KG1 (cell line): ENCODE data around the gene ELMO3.

Experiments used
- DNase-seq: peaks from one replicate; lab custom pipeline; 2025; lab: John Stamatoyannopoulos, UW

ELMO3 gene

GRCh38 chr16:67163999-67164558, 34.9 kb upstream of the ELMO3 start:
- DNase-seq, result no peak

GRCh38 chr16:67164599-67165061, 34.3 kb upstream of the ELMO3 start, which contains the start of gene HSF4:
Gene HSF4, plus strand, starts transcription at chr16:67164745. Its CDS starts 67 bp downstream, at chr16:67164812.
- no peak for DNase-seq

DNA sequence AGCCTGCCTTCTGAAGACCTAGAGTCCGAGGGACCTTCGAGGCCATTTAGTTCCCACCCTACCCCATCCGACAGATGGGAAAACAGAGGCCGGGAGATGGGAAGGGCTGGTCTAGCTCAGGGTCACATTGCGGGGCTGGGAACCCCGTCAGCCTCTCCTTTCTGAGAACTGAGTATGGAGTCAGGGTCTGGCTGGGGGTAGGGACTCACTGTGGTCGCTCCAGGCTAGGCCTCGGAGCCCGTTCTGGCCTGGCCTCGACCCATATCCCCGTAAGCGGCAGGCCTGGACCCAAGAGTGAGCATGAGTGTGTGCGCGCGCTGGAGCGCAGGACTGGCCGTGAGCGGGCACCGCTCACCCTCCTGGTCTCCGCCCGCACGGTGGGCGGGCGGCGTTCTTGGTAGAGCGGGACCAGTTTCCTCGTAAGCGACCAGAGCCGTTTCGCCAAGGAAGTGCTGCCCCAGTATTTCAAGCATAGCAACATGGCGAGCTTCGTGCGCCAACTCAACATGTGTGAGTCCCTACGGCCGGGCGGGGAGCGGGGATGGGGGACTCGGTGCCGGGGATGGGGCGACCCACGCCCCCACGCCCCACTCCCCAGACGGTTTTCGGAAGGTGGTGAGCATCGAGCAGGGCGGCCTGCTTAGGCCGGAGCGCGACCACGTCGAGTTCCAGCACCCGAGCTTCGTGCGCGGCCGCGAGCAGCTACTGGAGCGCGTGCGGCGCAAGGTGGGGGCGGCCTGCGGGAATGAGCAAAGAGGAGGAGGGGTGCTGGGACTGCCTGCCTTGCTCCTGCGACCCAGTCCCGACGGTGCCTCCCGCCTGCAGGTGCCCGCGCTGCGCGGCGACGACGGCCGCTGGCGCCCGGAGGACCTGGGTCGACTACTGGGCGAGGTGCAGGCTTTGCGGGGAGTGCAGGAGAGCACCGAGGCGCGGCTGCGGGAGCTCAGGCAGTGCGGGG, 33.5 kb upstream of the ELMO3 start:
- no peak for DNase-seq

DNA sequence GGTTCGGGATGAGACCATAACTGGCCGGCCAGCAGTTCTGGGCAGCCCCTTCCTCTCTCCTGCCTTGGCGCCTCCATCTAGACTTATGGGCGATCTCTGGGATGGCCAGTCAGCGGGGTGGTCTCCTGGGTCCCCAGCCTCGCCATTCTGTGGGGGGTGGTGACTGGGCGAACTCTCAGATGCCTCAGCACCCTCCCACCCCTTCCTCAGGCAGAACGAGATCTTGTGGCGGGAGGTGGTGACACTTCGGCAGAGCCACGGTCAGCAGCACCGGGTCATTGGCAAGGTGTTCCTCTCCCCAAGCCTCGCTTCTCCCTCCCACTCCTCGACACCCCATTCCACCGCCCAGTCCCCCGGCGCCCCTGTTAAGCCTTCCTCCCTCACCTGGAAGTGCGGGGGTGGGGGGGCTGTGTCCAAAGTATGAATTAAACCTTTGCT, 32.8 kb upstream of the ELMO3 start:
- no peak for DNase-seq

DNA sequence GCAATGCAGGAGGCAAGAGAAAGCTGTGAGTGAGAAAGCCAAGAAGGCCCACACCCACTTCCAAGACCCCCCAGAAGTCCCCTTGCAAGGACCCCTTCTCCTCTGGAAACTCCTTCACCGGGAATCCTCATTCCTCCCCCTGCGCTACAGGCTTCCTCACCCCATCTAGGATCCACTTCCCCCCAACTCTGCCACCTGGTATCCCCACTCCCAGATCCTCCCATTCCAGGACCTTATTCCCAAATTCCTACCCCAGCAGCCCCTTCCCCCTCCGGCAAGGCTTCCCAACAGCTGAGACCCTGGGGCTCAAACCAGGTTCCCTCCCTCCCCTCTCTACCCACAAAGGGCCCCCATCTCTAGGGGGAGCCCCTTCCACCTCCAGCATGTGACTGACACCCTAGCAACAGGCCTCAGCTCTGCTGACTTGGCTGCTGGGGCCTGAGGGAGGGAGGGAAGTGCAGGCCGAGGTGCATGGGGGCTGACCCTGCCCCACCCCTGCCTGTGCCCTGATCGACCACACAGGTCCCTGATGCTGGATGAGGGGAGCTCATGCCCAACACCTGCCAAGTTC, 32.2 kb upstream of the ELMO3 start:
- no peak for DNase-seq

DNA sequence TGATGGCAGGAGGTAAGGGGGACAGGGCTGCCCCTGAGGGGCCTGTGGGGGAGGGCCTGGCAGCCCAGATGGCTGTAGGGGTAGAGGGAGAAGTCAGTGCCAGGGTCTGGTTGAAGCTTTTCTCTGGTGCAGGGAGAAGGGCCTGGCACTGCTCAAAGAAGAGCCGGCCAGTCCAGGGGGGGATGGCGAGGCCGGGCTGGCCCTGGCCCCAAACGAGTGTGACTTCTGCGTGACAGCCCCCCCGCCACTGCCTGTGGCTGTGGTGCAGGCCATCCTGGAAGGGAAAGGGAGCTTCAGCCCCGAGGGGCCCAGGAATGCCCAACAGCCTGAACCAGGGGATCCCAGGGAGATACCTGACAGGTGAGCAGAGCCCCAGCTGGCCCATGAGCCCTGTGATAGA, 31.3 kb upstream of the ELMO3 start:
- no peak for DNase-seq

DNA sequence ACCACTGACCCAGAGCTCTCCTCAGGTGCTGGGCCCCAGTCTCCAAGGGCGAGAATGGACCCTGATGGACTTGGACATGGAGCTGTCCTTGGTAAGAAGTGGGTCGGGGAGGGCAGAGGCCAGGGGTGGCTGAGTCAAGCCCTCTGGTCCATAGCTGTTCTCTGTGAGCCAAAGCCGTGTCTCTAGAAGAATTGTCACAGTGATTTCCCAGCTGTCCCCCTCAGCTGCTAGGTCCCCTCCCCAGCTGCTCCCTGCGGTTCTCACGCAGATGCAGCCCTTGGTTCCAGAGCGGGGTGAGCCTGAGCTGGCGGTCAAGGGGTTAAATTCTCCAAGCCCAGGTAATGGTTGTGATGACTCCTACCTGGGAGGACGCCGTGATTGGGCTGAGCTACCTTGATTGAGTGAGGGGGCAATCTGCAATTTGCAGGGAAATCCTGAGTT, 29.9 kb upstream of the ELMO3 start:
- DNase-seq, result no peak

DNA sequence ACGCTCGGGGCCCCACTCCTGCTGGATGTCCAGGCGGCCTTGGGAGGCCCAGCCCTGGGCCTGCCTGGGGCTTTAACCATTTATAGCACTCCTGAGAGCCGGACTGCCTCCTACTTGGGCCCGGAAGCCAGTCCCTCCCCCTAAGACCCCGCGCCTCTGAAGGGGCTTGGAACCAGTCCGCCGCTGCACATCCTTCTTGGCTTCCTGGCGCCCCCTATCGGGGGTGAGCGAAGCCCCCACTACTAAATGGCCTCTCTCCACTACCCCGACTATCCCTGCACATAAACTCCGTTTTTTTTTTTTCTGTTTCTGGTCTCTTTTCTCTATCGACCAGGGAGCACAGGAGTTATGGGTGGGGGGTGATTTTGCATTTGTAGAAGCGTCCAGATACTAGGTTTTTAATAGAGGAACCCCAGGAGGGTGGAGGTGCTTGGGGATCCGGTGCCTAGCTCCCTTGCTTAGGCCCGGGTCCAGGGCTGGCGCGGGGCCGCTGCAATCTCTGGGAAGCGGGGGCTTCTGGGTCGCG, 29.2 kb upstream of the ELMO3 start:
- DNase-seq, result no peak

GRCh38 chr16:67170168-67170948, 28.6 kb upstream of the ELMO3 start, which contains the start of gene NOL3:
Gene NOL3, plus strand, starts transcription at chr16:67170538.
- no peak for DNase-seq

DNA sequence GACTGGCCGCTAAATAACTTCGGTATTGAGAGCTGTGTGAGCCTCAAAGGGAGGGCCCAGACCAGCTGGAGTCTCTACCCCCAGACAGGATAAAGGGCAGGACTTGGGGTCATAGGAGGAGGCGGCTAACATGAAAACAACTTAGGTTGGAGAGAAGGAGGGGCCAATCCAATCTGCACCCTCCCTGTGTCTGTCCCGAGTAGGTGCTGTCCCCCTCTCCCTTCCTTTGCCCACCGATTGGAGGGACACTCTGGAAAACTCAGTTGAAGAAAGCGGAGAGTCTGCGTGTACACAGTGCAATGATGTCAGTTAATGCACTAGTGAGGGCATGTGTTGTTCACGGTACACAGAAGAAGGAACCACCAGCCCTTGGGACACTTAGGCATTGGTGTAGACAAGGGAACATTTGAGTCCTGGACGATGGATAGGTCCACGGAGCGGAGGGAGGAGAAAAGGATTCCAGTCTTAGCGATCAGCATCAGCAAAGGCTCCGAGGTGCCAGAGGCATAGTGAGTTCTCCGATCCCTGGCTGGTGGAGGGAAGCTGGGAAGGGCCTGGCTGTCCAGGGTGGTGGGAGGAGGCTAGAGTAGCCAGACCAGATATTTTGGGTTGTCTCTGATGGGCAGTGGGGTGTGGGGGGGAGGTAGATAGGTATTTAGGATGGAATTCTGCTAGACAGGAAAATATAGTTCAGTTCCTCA, 27.8 kb upstream of the ELMO3 start:
- DNase-seq, result no peak

DNA sequence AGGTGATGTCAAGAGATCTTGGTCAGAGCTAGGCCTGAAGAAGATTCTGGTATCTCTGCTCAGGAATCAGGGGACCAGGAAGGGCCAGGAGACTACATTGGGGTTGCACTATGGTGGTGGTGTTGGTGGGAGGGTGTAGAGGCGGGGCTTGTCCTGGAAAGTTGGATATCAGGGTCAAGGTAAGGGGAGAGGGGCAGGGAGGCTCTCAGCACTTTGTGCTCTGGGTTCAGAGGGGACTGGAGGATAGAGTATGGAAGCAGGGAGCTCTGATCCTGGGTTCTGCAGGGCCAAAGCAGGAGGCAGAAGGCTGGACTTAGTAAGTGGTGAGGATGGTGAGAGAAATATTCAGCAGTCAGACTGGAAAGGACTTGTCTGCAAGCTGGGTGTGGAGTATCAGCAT, 25.6 kb upstream of the ELMO3 start:
- DNase-seq, result no peak

- no peak for DNase-seq
Measured at GRCh38 chr16:67173808-67174705, 24.9 kb upstream of the ELMO3 start.

DNA sequence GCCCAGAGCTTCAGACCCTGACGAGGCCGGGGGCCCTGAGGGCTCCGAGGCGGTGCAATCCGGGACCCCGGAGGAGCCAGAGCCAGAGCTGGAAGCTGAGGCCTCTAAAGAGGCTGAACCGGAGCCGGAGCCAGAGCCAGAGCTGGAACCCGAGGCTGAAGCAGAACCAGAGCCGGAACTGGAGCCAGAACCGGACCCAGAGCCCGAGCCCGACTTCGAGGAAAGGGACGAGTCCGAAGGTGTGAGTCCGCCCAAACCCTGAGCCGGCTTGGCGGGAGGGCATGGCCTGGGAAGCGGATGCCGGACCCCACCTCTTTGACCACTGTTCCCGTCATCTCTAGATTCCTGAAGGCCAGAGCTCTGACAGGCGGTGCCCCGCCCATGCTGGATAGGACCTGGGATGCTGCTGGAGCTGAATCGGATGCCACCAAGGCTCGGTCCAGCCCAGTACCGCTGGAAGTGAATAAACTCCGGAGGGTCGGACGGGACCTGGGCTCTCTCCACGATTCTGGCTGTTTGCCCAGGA, 24.2 kb upstream of the ELMO3 start:
- no peak for DNase-seq

- no peak for DNase-seq
Measured at GRCh38 chr16:67176662-67177061, 22.3 kb upstream of the ELMO3 start.

- no peak for DNase-seq
Measured at GRCh38 chr16:67177743-67178699, 20.9 kb upstream of the ELMO3 start.

DNA sequence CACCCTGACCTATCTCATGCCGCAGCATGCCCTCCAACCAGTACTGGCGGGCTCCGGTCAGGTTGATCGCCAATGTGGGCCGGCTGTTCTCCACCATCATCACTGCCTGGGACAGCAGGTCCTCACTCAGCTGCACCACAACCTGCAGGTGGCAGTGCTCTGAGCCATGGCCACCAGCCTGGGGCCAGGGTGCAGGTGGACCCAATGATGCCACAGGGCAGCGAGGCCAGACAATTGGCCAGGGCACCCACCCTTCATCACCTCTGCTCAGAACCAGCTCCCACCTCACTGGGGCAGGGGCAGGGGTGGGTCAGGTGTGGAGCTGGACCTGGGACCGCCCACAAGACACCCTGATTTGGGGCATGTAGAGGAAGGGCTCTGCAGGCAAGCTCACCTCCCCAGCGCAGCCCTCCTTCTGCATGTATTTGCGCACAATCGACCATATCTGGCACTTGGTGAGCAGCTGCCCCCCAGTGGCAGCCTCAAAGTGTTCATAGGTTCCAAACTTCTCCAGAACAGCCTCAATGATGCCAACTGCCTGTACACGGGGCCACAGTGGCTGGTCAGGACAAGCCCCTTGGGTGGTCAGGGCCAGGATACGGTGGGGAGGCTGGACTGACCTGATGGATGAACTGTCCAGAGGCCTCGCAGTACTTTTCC, 19.4 kb upstream of the ELMO3 start:
- no peak for DNase-seq

DNA sequence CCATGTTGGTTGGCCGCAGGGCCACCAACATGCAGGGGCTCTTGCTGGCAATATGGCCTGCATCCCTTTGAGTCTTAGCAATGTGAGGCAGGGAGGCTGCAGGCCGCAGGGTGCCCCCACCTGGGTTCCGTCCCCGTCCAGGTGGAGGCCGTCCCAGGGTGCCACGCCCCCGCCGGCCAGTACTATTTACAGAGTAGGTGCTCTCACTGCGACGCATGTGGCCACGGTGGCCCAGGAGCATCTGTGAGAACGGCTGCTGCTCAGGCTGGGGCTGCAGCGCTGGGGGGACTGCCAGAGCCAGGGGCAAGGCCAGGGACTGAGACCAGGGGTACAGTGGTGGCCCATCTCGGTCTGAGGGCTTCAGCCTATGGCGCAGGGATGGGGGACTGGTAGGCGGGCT, 18.8 kb upstream of the ELMO3 start:
- DNase-seq, result no peak

GRCh38 chr16:67181346-67181745, 17.6 kb upstream of the ELMO3 start:
- DNase-seq, result no peak
